ENCODE results near the gene NTN1.

NTN1 gene

DNA sequence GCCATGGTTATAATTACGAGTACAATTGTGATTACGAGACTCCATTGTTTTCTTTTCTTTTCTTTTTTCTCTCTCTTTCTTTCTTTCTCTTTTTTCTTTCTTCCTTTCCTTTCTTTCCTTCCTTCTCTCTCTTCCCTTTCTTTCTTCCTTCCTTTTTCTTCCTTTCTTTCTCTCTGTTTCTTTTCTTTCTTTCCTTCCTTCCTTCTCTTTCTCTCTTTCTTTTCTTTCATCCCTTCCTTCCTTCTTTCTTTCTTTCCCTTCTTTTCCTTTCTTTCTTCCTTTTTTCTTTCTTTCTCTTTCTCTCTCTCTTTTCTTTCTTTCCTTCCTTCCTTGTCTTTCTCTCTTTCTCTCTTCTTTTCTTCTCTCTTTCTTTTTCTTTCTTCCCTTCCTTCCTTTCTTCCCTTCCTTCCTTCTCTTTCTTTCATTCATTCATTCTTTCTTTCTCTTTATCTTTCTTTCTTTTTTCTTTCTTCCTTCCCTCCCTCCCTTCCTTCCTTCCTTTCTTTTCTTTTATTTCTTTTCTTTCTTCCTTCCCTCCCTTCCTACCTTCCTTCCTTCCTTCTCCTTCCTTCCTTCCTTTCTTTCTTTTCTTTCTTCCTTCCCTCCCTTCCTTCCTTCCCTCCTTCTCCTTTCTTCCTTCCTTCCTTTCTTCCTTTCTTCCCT, 14.1 kb upstream of the NTN1 start:
- H3K4me3 ChIP-seq (ENCODE audit: low read depth, low read length): no peak overlapping the region
- TF ChIP-seq, protein P1, sequence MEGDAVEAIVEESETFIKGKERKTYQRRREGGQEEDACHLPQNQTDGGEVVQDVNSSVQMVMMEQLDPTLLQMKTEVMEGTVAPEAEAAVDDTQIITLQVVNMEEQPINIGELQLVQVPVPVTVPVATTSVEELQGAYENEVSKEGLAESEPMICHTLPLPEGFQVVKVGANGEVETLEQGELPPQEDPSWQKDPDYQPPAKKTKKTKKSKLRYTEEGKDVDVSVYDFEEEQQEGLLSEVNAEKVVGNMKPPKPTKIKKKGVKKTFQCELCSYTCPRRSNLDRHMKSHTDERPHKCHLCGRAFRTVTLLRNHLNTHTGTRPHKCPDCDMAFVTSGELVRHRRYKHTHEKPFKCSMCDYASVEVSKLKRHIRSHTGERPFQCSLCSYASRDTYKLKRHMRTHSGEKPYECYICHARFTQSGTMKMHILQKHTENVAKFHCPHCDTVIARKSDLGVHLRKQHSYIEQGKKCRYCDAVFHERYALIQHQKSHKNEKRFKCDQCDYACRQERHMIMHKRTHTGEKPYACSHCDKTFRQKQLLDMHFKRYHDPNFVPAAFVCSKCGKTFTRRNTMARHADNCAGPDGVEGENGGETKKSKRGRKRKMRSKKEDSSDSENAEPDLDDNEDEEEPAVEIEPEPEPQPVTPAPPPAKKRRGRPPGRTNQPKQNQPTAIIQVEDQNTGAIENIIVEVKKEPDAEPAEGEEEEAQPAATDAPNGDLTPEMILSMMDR (IDR thresholded peaks at IDR 0.05; ENCODE audit: borderline replicate concordance, insufficient read depth, low read depth, low read length): no peak

DNA sequence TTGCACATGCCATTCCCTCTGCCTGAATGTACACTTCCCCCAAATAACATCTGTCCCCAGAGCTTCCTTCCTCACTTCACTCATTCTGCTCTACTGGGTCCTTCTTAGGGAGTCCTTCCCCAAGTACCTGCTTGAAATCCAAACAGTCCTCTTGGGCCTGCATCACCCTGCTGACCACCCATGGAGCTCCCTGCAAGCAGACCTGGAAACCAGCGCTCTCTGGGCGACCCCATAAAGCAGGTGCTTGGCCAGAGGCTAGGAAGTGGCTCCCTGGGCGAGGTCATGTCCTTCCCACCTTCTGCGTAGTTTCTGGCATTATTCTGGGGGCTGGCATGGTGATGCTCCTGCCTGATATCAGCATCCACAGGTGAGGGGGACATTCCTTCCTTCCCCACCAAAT, 12.2 kb upstream of the NTN1 start:
- TF ChIP-seq, protein P1 (IDR thresholded peaks at IDR 0.05; ENCODE audit: borderline replicate concordance, insufficient read depth, low read depth, low read length): no peak
- H3K4me3 ChIP-seq (ENCODE audit: low read depth, low read length): no peak overlapping the region

DNA sequence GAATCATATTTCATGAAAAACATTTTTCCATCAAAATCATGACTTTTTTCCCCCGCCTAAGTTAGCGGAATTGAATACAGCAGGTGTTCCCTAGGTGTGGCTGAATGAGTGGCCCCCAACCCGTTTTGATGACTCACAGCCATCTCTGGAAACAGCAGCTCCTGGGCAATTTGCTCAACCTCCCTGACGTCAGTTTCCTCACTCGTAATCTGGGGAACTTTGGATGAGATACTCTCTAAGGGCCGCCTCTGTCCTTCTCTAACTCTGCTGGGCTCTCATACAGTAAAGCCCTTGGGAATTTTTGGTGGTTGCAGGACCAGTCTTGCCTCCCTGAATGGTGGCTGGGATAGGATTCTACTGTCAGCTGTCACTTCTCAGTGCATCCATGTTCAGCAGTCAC, 11.6 kb upstream of the NTN1 start:
- TF ChIP-seq, protein P1 (IDR thresholded peaks at IDR 0.05; ENCODE audit: borderline replicate concordance, insufficient read depth, low read depth, low read length): no peak

DNA sequence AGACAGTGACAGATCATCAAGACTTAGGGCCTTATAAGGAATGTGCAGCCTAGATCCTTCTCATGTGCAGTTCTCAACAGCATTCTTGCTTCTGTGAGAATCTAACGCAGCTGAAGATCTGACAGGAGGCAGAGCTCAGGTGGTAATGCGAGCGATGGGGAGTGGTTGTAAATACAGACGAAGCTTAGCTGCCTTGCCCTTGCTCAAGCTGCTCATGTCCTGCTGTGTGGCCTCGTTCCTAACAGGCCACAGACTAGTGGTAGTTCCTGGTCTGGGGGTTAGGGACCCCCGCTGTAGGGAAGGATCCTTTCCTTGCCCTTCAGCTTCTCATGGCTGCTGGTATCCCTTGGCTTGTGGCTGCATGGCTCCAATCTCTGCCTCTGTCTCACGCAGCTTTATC, 10.3 kb upstream of the NTN1 start:
- no peak overlapping the region for H3K4me3 ChIP-seq (ENCODE audit: low read depth, low read length)
- TF ChIP-seq, protein P1 (IDR thresholded peaks at IDR 0.05; ENCODE audit: borderline replicate concordance, insufficient read depth, low read depth, low read length): no peak

More for the DNA sequence above, 11.6 kb upstream of the NTN1 start:
- H3K4me3 ChIP-seq (ENCODE audit: low read depth, low read length): no peak overlapping the region

DNA sequence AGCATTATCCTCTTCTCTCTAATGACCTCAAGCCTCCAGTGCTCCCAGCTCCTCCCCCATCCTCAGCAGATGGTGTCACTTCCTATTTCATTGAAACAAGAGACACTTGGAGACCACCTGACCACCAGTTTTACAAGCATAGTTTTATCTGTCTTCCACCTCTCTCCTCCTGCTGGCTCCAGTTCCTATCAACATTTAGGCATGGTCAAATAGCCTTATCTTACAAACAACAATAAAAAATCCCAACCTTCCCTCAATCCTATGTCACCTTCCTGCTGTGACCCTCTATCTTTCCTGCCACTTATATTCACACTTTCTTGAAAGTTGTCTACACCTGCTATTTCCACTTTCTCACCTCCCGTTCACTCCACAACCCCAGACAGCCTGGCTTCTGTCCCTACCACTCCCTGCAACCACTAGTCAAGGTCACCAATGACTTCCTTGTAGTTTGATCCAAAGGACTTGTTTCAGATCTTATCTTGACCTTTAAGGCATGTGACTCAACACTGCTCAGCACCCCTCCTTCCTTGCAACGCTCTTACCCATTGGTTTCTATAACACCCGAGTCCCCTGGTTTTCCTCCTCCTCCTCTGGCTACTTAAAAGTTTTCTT, 4.3 kb upstream of the NTN1 start:
- TF ChIP-seq, protein P1 (IDR thresholded peaks at IDR 0.05; ENCODE audit: borderline replicate concordance, insufficient read depth, low read depth, low read length): no peak

DNA sequence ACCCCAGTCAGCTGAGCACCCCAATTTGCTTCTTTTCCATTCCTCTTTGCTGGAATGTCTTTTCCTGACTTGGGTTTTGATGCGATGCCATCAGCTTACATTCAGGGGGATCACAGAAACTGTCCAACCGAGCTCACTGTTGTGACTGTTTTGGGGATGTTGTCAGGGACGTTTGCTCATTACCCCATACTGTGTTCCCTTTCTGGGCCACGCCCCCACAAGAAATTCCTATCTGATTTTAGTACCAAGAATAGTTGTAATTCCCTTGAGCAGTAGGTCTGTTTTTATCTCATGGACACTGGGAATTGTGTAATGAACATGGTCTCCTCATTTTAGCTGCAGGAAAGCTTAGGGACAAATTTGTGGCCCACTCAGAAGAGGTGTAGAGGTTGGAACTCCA, 2.6 kb upstream of the NTN1 start:
- TF ChIP-seq, protein P1 (IDR thresholded peaks at IDR 0.05; ENCODE audit: borderline replicate concordance, insufficient read depth, low read depth, low read length): no peak
- no peak overlapping the region for H3K4me3 ChIP-seq (ENCODE audit: low read depth, low read length)

More for the DNA sequence above, 4.3 kb upstream of the NTN1 start:
- no peak overlapping the region for H3K4me3 ChIP-seq (ENCODE audit: low read depth, low read length)

Measured in GM12875 (cell line).